WI38 (cell line): ENCODE measurements around the gene AGPAT1.
A peak's percentile ranks its signal among the peaks of the same experiment; 100 is the strongest.

Experiments used
- H3K4me3 ChIP-seq: 2 replicates; pipeline ENCODE4 v1.5.1; 2011; ENCODE audit warnings: low read depth, mild to moderate bottlenecking, control low read depth, low read length
- CTCF ChIP-seq: IDR thresholded peaks from 2 replicates; pipeline ENCODE4 v1.5.1; 2012; ENCODE audit warnings: low read depth, mild to moderate bottlenecking, control low read depth, low read length

The AGPAT1 gene

GRCh38 chr6:32128751-32129296 is 47.1 kb downstream of the AGPAT1 start:
- H3K4me3 ChIP-seq = peak overlapping the region; percentile 74; the same call in 1 of the 2 replicates
- TF ChIP-seq CTCF = no peak

GRCh38 chr6:32127717-32128592 is 47.9 kb downstream of the AGPAT1 start, which contains the start of gene ATF6B:
Gene ATF6B (minus strand): TSS chr6:32128246. CDS start chr6:32128207, 39 bp downstream.
- no peak for TF ChIP-seq CTCF
- H3K4me3 ChIP-seq = peak within 1 kb of the TSS; percentile 100

- H3K4me3 ChIP-seq = peak overlapping the region; percentile 100
- TF ChIP-seq CTCF = no peak
These were observed 48.5 kb downstream of the AGPAT1 start for GRCh38 chr6:32127409-32127716.

GRCh38 chr6:32126880-32127279 is 49.0 kb downstream of the AGPAT1 start:
- H3K4me3 ChIP-seq = peak overlapping the region; percentile 100
- TF ChIP-seq CTCF = no peak

- H3K4me3 ChIP-seq = no peak overlapping the region
- TF ChIP-seq CTCF = no peak
These were observed 52.2 kb downstream of the AGPAT1 start for GRCh38 chr6:32123681-32124080.

- no peak for TF ChIP-seq CTCF
- no peak overlapping the region for H3K4me3 ChIP-seq
These were observed 55.3 kb downstream of the AGPAT1 start for GRCh38 chr6:32120573-32121059.

GRCh38 chr6:32118782-32119628 is 56.9 kb downstream of the AGPAT1 start:
- peak; percentile 95 for TF ChIP-seq CTCF

More at GRCh38 chr6:32118782-32119628, 56.9 kb downstream of the AGPAT1 start:
- H3K4me3 ChIP-seq = no peak overlapping the region
